Measurements from ENCODE around the gene HMGB4.

Gene HMGB4

GRCh38 chr1:33902486-33903209 is 38.8 kb downstream of the HMGB4 start:
- no peak for DNase-seq

- no peak for DNase-seq
Measured at GRCh38 chr1:33903210-33903589, 39.3 kb downstream of the HMGB4 start.

DNA sequence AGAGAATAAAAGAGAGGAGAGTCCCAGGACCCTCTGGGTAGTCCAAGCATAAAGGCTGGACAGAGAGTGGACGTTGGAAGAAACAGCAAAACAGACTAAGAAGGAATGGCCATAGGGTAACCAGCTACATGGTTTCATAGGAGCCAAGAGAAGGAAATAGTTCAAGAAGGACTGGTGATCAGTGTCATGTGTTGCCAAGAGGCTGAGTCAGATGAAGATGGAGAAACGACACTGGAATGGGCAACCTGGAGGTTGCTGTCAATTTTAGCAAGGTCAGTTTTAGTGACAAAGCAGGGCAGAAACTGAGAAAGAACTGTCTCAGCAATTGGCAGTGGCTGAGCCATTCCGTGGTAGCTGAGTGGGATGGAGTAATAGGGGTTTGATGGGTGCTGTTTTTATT is 41.4 kb downstream of the HMGB4 start:
- DNase-seq = no peak

DNA sequence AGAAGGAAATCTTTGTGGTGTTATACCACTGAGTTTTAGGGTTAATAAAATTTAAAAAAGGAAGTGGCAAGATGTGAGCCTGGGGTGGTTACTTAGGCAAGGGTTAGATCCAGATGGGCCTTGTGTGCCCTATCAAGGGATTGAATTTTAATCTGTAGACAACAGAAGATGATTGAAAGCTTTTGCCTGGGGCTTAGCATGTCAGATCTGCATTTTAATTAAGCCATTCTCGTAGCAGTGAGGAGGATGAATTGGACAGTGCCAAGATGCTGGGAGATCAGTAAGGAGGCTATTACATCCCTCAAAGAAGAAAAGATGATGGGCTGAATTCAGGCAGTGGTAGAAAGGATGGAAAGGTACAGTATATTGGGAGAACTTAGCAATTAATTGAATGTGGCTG is 42.3 kb downstream of the HMGB4 start:
- DNase-seq = no peak

DNA sequence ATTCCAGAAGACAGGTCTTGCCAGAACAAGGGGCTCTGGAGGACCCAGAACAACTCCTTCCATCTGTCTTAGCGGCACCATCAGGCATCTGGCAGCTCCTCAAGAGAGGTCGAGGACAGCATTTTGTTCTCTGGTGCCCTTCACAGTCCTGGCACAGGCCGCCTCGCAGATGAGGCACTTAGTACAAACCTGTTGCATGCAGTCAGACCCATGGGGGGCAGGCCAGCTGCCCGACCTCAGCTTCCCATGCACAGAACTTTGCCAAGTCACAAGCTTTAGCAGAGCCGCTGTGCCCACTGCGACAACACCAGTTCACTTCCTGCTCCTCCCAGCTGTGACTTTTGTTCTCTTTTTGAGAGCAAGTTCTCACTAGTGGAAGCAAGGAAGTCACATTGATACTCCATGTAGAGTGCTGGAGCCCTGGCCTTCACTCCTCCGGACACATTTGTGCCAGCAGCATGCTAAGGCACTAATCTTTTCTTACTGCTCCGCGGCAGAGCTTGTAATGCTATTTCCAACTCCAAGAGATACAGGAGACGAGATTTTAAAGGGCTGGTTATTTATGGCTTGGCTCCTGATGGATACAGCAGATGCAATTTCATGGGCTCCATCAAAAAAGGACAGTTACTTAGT is 44.6 kb downstream of the HMGB4 start:
- no peak for DNase-seq

All from RPMI8226 (cell line).